GM21360 (cell line): ENCODE data around the gene GRM1.
A peak's percentile ranks its signal among the peaks of the same experiment; 100 is the strongest.
"Not testable (repeated sequence)": the region's sequence is repeated elsewhere in the genome, so short reads cannot be mapped to it uniquely, and the experiment has no call there.

Experiments used
- ATAC-seq: cut with Tn5 transposase; IDR thresholded peaks from one replicate; pipeline ENCODE4 v1.9.1; 2021; ENCODE audit warnings: mild to moderate bottlenecking, moderate library complexity; ENCODE audit not compliant: unreplicated experiment

GRM1 gene

GRCh38 chr6:146267447-146267846, 238.6 kb downstream of the GRM1 start:
- no peak for ATAC-seq

- ATAC-seq: no peak
These were observed 239.1 kb downstream of the GRM1 start for GRCh38 chr6:146267946-146268345.

GRCh38 chr6:146269482-146269881, 240.6 kb downstream of the GRM1 start:
- no peak for ATAC-seq

- not testable (repeated sequence) for ATAC-seq
These were observed 242.3 kb downstream of the GRM1 start for GRCh38 chr6:146271163-146271562.

GRCh38 chr6:146273490-146273889, 244.6 kb downstream of the GRM1 start:
- ATAC-seq: no peak

- ATAC-seq: no peak
These were observed 248.3 kb downstream of the GRM1 start for GRCh38 chr6:146277142-146277541.

- ATAC-seq: no peak
These were observed 252.9 kb downstream of the GRM1 start for GRCh38 chr6:146281651-146282362.

GRCh38 chr6:146282837-146283236, 254.0 kb downstream of the GRM1 start:
- ATAC-seq: no peak

GRCh38 chr6:146284311-146284710, 255.4 kb downstream of the GRM1 start:
- ATAC-seq: no peak

GRCh38 chr6:146286961-146287360, 258.1 kb downstream of the GRM1 start:
- ATAC-seq: no peak

- no peak for ATAC-seq
These were observed 259.0 kb downstream of the GRM1 start for GRCh38 chr6:146287691-146288369.

- no peak for ATAC-seq
These were observed 261.1 kb downstream of the GRM1 start for GRCh38 chr6:146289816-146290588.

- no peak for ATAC-seq
These were observed 261.7 kb downstream of the GRM1 start for GRCh38 chr6:146290589-146290901.

- ATAC-seq: no peak
These were observed 263.6 kb downstream of the GRM1 start for GRCh38 chr6:146292506-146292905.

- no peak for ATAC-seq
These were observed 266.8 kb downstream of the GRM1 start for GRCh38 chr6:146295695-146296094.

GRCh38 chr6:146297815-146298214, 269.0 kb downstream of the GRM1 start:
- peak; percentile 37 for ATAC-seq

GRCh38 chr6:146300521-146300920, 271.7 kb downstream of the GRM1 start:
- ATAC-seq: no peak

- ATAC-seq: no peak
These were observed 272.9 kb downstream of the GRM1 start for GRCh38 chr6:146301764-146302163.

- no peak for ATAC-seq
These were observed 274.1 kb downstream of the GRM1 start for GRCh38 chr6:146302994-146303393.

GRCh38 chr6:146304181-146304580, 275.3 kb downstream of the GRM1 start:
- ATAC-seq: no peak

GRCh38 chr6:146305092-146305491, 276.2 kb downstream of the GRM1 start:
- no peak for ATAC-seq

- ATAC-seq: no peak
These were observed 277.1 kb downstream of the GRM1 start for GRCh38 chr6:146305951-146306350.
